HepG2 (cell line): Measurements from ENCODE around the gene TCEA3. TPM values are rescaled to one million over a fixed set of nuclear protein-coding genes. Genes with fewer than 3 reads are reported as not detected.

Experiments used
- ATF7 ChIP-seq, 2 experiments: fragments of 450-650 bp in 1 of 2; sonication (generic) in 1 of 2; formaldehyde crosslinking in 1 of 2; IDR thresholded peaks; 2 replicates each; pipeline versions ENCODE4 v1.4.0 to v1.6.1; 2016 to 2020; ENCODE audit warnings: antibody characterized with exemption in 1 of 2, mild to moderate bottlenecking in 1 of 2, missing genetic modification reagents in 1 of 2
- DMAP1 ChIP-seq: IDR thresholded peaks from 2 replicates; pipeline ENCODE4 v1.6.1; 2016
- HNF1B ChIP-seq: sonication (generic); formaldehyde crosslinking; IDR thresholded peaks from 2 replicates; pipeline ENCODE4 v1.5.1; 2020; ENCODE audit warnings: mild to moderate bottlenecking, moderate library complexity, missing genetic modification reagents
- HNF4G ChIP-seq, 2 experiments: sonication (generic) in 1 of 2; formaldehyde crosslinking in 1 of 2; IDR thresholded peaks; 2 replicates each; pipeline versions ENCODE4 v1.4.0 to v1.6.1; 2011 to 2020; ENCODE audit warnings: borderline replicate concordance in 2 of 2, low read depth in 2 of 2, mild to moderate bottlenecking in 2 of 2, low read length in 1 of 2, missing genetic modification reagents in 1 of 2, moderate library complexity in 1 of 2
- LCORL ChIP-seq, 2 experiments: fragments of 450-650 bp in 1 of 2; sonication (generic) in 1 of 2; formaldehyde crosslinking in 1 of 2; IDR thresholded peaks; 2 replicates each; pipeline versions ENCODE4 v1.5.0 to v1.6.1; 2017 to 2020; ENCODE audit warnings: antibody characterized with exemption in 1 of 2, missing genetic modification reagents in 1 of 2
- PAXIP1 ChIP-seq: sonication (generic); formaldehyde crosslinking; conservative IDR thresholded peaks from 2 replicates; pipeline ENCODE4 v1.4.0; 2020; ENCODE audit warnings: mild to moderate bottlenecking, missing genetic modification reagents, moderate library complexity
- PBX2 ChIP-seq: IDR thresholded peaks from 2 replicates; pipeline ENCODE4 v1.6.1; 2016; ENCODE audit warnings: control low read depth
- PCBP1 ChIP-seq: fragments of 200-400 bp; formaldehyde crosslinking; IDR thresholded peaks from 2 replicates; pipeline ENCODE4 v1.6.1; 2017; ENCODE audit warnings: mild to moderate bottlenecking, low read depth, low read length, borderline replicate concordance
- RCOR2 ChIP-seq: IDR thresholded peaks from 2 replicates; pipeline ENCODE4 v1.6.1; 2016; ENCODE audit warnings: missing biosample characterization, missing genetic modification reagents
- SNAPC5 ChIP-seq: sonication (generic); formaldehyde crosslinking; IDR thresholded peaks from 2 replicates; pipeline ENCODE4 v1.8.1; 2023; ENCODE audit warnings: mild to moderate bottlenecking, missing genetic modification reagents, borderline replicate concordance
- STAT6 ChIP-seq: sonication (generic); formaldehyde crosslinking; IDR thresholded peaks from 2 replicates; pipeline ENCODE4 v1.4.0; 2020; ENCODE audit warnings: missing genetic modification reagents, mild to moderate bottlenecking, borderline replicate concordance
- TRAFD1 ChIP-seq: sonication (generic); formaldehyde crosslinking; IDR thresholded peaks from 2 replicates; pipeline ENCODE4 v1.5.1; 2020; ENCODE audit warnings: missing genetic modification reagents, mild to moderate bottlenecking, borderline replicate concordance
- ZBTB3 ChIP-seq: sonication (generic); formaldehyde crosslinking; IDR thresholded peaks from 2 replicates; pipeline ENCODE4 v1.4.0; 2020; ENCODE audit warnings: low read depth, mild to moderate bottlenecking, moderate library complexity, missing genetic modification reagents, borderline replicate concordance
- ZNF879 ChIP-seq: sonication (generic); formaldehyde crosslinking; IDR thresholded peaks from 2 replicates; pipeline ENCODE4 v1.8.1; 2023; ENCODE audit warnings: missing genetic modification reagents
- ZSCAN21 ChIP-seq: sonication (generic); formaldehyde crosslinking; IDR thresholded peaks from 2 replicates; pipeline ENCODE4 v1.8.0; 2022; ENCODE audit warnings: mild to moderate bottlenecking, missing genetic modification reagents, moderate library complexity, borderline replicate concordance
- polyA plus RNA-seq, 8 experiments: library from polyadenylated mRNA; depleted of rRNA in 3 of 8; stranded (reverse) in 7 of 8; unstranded in 1 of 8; fragments of >200 nt; fragmentation: Illumina TruSeq in 4 of 8; extraction: Trizol in 4 of 8; gene quantifications; 2 replicates each; pipeline versions ENCODE4 v1.2.1 to v1.2.3, GENCODE V29; 2011 to 2016; ENCODE audit warnings: low read depth in 4 of 8, missing spikeins in 1 of 8, mixed read lengths in 1 of 8; ENCODE audit not compliant: insufficient read depth in 1 of 8
- total RNA-seq, 5 experiments: library from RNA; depleted of rRNA; stranded (reverse); fragments of >200 nt; fragmentation: Illumina TruSeq; extraction: Trizol; gene quantifications; 2 replicates each; pipeline ENCODE4 v1.2.3, GENCODE V29; 2016; ENCODE audit warnings: low read depth in 1 of 5

Gene TCEA3
- total and polyA plus RNA-seq, 2 of the 13 experiments (the other 11 are each of a cell fraction or from before 2014, with no cell fraction given) = 55.5 to 84.6 TPM

- TF ChIP-seq TRAFD1 (CRISPR knock-in tag) = no peak
- no peak for TF ChIP-seq LCORL (IDR thresholded peaks at IDR 0.05)
- peak; percentile 61; the same call in 1 of the 2 replicates for TF ChIP-seq LCORL (CRISPR knock-in tag; IDR thresholded peaks at IDR 0.05)
- TF ChIP-seq RCOR2 (CRISPR knock-in tag) = peak; percentile 49; the same call in 1 of the 2 replicates
- TF ChIP-seq ZSCAN21 = no peak
- TF ChIP-seq HNF4G (IDR thresholded peaks at IDR 0.05; ENCODE audit: borderline replicate concordance, low read depth, low read length) = 0 out of 2 replicates have a peak, but pooled peaks have one; percentile 9
- no peak for TF ChIP-seq HNF4G (CRISPR knock-in tag; IDR thresholded peaks at IDR 0.05; ENCODE audit: borderline replicate concordance, low read depth)
- TF ChIP-seq ATF7 (IDR thresholded peaks at IDR 0.05) = no peak
- no peak for TF ChIP-seq ATF7 (CRISPR knock-in tag; IDR thresholded peaks at IDR 0.05)
- no peak for TF ChIP-seq ZNF879 (CRISPR knock-in tag)
- TF ChIP-seq DMAP1 (CRISPR knock-in tag) = no peak
- TF ChIP-seq SNAPC5 (CRISPR knock-in tag) = no peak
- no peak for TF ChIP-seq PCBP1
- peak; percentile 65; the same call in 1 of the 2 replicates for TF ChIP-seq PBX2 (CRISPR knock-in tag)
- TF ChIP-seq HNF1B = 0 out of 2 replicates have a peak, but pooled peaks have one; percentile 40
- TF ChIP-seq PAXIP1 (CRISPR knock-in tag) = peak; percentile 53; the same call in 1 of the 2 replicates
- no peak for TF ChIP-seq STAT6 (CRISPR knock-in tag)
- TF ChIP-seq ZBTB3 (CRISPR knock-in tag) = no peak
Observed at GRCh38 chr1:23472351-23473036, 47.9 kb upstream of the TCEA3 start (continued).
